ENCODE measurements around the gene KCNE3. TPM values are rescaled to one million over a fixed set of nuclear protein-coding genes. Genes with fewer than 3 reads are reported as not detected.
A peak's percentile ranks its signal among the peaks of the same experiment; 100 is the strongest.

Gene KCNE3
- total RNA-seq, 2 experiments from 2014 or later, result not detected

DNA sequence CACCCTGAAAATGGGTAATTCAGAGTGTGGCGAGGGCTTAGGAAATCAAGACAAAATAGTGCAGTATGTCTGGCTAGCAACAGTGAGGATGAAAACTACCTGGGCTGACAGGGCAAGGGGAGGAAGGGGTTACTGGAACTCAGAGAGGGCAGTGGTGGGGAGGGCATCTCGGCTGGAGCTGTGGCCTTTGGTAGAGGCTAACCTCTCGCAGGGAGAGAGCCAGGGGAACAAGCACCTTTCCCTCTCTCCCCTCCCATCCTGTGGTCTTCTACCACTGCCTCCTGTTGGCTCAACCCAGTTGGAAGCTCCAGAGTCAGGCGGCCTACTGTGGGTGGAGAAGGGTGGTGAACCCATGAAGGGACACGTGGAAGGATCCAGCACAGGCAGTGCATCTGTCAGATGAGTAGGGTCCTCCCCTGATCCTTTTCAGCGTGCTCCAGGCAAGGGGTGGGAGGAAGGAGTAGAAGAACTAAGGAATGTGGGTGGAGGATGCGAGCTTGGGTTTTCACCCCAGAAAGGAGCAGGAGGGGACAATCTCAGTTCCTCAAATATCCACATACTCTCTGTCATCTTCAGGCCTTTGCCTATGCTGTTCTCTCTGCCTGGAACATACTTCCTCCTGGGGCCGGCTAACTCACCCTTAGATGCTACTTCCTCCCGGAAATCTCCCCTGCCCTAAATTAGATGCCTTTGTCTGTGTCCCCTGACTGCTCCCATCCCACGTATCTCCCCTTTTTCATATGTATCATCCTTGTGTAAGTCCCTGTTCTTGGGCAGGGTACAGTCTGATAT lies 6.2 kb upstream of the KCNE3 start:
- TF ChIP-seq CTCF (IDR thresholded peaks at IDR 0.05), result no peak
- intact Hi-C loops (cut with micrococcal nuclease), result no loop called here
- Mint-ChIP-seq H3K4me3 (no peak overlapping the region), H3K9me3 (no peaks in the 10 kb centered on the region), H3K36me3 (ENCODE audit: low read depth) (no peaks in the 10 kb centered on the region), H3K27ac (no peak overlapping the region), H3K4me1 (ENCODE audit: low read depth) (peaks cover 8% of the 10 kb centered on the region), H3K27me3 (peaks cover 6% of the 10 kb centered on the region)
- DNase-seq (no peak), ATAC-seq (no peak)
- POLR2A ChIA-PET, result no interaction called here
- CTCF ChIA-PET, result interaction anchor here (1.1 kb wide), 1 partner anchor 16 kb away, joined by 4 read pairs; no protein-coding TSS in a partner anchor

DNA sequence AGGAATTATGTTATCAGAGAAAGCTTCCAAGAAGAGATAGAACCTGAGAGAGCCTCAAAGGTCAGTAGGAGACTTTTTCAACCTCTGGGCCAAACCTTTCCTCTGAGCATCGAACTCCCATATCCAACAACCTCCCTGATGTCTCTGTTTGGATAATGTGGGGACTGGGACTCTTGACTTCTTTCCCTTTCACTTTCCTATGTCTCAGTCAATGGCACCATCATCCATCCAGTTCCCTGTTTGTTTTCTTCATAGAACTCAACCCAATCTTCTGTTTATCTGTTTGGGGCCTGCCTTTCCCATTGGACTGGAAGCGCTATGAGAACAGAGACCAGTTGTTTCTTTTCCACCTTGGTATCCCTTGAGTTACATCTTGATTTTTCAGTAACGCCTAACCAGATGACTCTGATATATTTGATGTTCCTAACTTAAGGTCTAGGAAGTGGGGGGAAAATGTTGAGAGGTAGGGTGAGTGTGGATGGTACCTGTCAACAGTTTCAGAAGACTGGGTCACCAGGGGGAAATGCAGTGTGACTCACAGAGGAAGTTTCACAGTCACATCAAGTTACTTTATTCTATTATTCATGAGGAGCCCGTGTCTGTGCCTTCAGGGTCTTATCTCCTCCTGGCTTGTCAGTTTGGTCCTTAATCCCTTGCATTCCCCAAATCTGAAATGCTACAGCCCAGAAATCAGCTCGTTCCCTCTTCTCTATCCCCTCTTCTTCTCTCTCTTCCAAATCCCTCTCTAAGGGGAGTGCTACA lies 4.5 kb upstream of the KCNE3 start:
- intact Hi-C loops (cut with micrococcal nuclease), result no loop called here
- Mint-ChIP-seq H3K27me3 (peaks cover 15% of the 10 kb centered on the region), H3K4me1 (ENCODE audit: low read depth) (peaks cover 10% of the 10 kb centered on the region), H3K9me3 (no peaks in the 10 kb centered on the region), H3K27ac (no peak overlapping the region), H3K36me3 (ENCODE audit: low read depth) (no peaks in the 10 kb centered on the region), H3K4me3 (no peak overlapping the region)
- TF ChIP-seq CTCF (IDR thresholded peaks at IDR 0.05), result no peak
- DNase-seq (no peak), ATAC-seq (peak; percentile 58)
- ChIA-PET CTCF (interaction anchor here (1.5 kb wide), 1 partner anchor 19 kb away, joined by 5 read pairs; no protein-coding TSS in a partner anchor), POLR2A (no interaction called here)

GRCh38 chr11:74471037-74471436 lies 3.7 kb upstream of the KCNE3 start:
- H3K36me3 Mint-ChIP-seq (ENCODE audit: low read depth), result no peaks in the 10 kb centered on the region
- no peak for TF ChIP-seq CTCF (IDR thresholded peaks at IDR 0.05)
- CTCF ChIA-PET, result interaction anchor here (1.1 to 1.5 kb wide), 3 partner anchors 16 to 82 kb away, joined by 3 to 5 read pairs (median 3); no protein-coding TSS in a partner anchor

GRCh38 chr11:74470526-74470925 lies 3.2 kb upstream of the KCNE3 start:
- intact Hi-C loops (cut with micrococcal nuclease), result no loop called here
- no peak for TF ChIP-seq CTCF (IDR thresholded peaks at IDR 0.05)
- Mint-ChIP-seq H3K4me3 (no peak overlapping the region), H3K9me3 (no peaks in the 10 kb centered on the region), H3K4me1 (ENCODE audit: low read depth) (peaks cover 10% of the 10 kb centered on the region), H3K27ac (no peak overlapping the region), H3K36me3 (ENCODE audit: low read depth) (no peaks in the 10 kb centered on the region), H3K27me3 (peaks cover 26% of the 10 kb centered on the region)
- DNase-seq (no peak), ATAC-seq (no peak)
- ChIA-PET CTCF (interaction anchor here (1.1 to 1.5 kb wide), 3 partner anchors 17 to 81 kb away, joined by 3 to 5 read pairs (median 3); no protein-coding TSS in a partner anchor), POLR2A (no interaction called here)

More at GRCh38 chr11:74471037-74471436, 3.7 kb upstream of the KCNE3 start:
- POLR2A ChIA-PET, result no interaction called here
- intact Hi-C loops (cut with micrococcal nuclease), result no loop called here
- Mint-ChIP-seq H3K27me3 (peaks cover 21% of the 10 kb centered on the region), H3K9me3 (no peaks in the 10 kb centered on the region), H3K4me3 (no peak overlapping the region), H3K27ac (no peak overlapping the region), H3K4me1 (ENCODE audit: low read depth) (peaks cover 10% of the 10 kb centered on the region)
- ATAC-seq (no peak), DNase-seq (no peak)

DNA sequence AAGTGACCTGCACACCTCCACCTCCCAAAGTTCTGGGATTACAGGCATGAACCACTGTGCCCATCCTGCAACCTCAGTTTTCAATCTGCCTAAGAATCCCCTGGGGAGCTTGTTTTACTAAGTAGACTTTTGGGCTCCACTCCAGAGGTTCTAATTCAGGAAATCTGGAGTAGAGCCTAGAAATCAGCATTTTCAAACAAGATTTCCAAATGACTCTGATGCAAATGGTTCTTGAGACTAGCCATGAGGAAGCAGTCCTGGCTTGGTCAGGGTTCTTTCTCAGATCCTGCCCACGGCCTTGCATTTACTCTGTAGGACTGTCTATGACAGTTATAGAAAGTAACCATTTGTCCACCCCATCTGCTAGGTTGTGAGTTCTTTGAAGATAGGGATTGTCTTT lies 1.6 kb upstream of the KCNE3 start:
- no peak overlapping the region for H3K4me3 Mint-ChIP-seq
- no peak overlapping the region for H3K27ac Mint-ChIP-seq
- no peaks in the 10 kb centered on the region for H3K9me3 Mint-ChIP-seq
- TF ChIP-seq CTCF (IDR thresholded peaks at IDR 0.05), result no peak
- ChIA-PET POLR2A (interaction anchor here (0.7 kb wide), 1 partner anchor 90 kb away, joined by 3 read pairs; no protein-coding TSS in a partner anchor), CTCF (no interaction called here)
- intact Hi-C loops (cut with micrococcal nuclease), result no loop called here
- H3K27me3 Mint-ChIP-seq, result peaks cover 30% of the 10 kb centered on the region
- no peak for ATAC-seq
- peaks cover 10% of the 10 kb centered on the region for H3K4me1 Mint-ChIP-seq (ENCODE audit: low read depth)
- DNase-seq, result no peak
- H3K36me3 Mint-ChIP-seq (ENCODE audit: low read depth), result no peaks in the 10 kb centered on the region
